ENCODE data around the gene IL19. TPM values are rescaled to one million over a fixed set of nuclear protein-coding genes. Genes with fewer than 3 reads are reported as not detected.
A peak's percentile ranks its signal among the peaks of the same experiment; 100 is the strongest.

The IL19 gene
- total and polyA plus RNA-seq, 9 of the 15 experiments (the other 6 are each of a cell fraction or from before 2014, with no cell fraction given): not detected

GRCh38 chr1:206890125-206891060, 119.8 kb downstream of the IL19 start (continued):
- peak; percentile 84 for TF ChIP-seq BHLHE40 (IDR thresholded peaks at IDR 0.05; ENCODE audit: low read length)
- TF ChIP-seq PHB (CRISPR knock-in tag; IDR thresholded peaks at IDR 0.05): no peak
- no peak for TF ChIP-seq CBX2 (IDR thresholded peaks at IDR 0.05; ENCODE audit: insufficient read depth, low read length, poor library complexity, severe bottlenecking)
- peak; percentile 83 for TF ChIP-seq MEF2D (tag; conservative IDR thresholded peaks at IDR 0.05; ENCODE audit: low read depth)
- TF ChIP-seq RAD21 (CRISPR knock-in tag; conservative IDR thresholded peaks at IDR 0.05 in 1 of 2, IDR thresholded peaks at IDR 0.05 in 1 of 2): no peak
- no peak for TF ChIP-seq MITF (IDR thresholded peaks at IDR 0.05)
- peak; percentile 60; the same call in 1 of the 2 replicates for TF ChIP-seq DIDO1 (tag; IDR thresholded peaks at IDR 0.05; ENCODE audit: low read depth)
- no peak for TF ChIP-seq SMAD4 (CRISPR knock-in tag; conservative IDR thresholded peaks at IDR 0.05)
- no peak for TF ChIP-seq POU5F1 (IDR thresholded peaks at IDR 0.05; ENCODE audit: borderline replicate concordance, low read depth, low read length, partially characterized antibody)
- TF ChIP-seq THRAP3 (IDR thresholded peaks at IDR 0.05; ENCODE audit: borderline replicate concordance): no peak
- TF ChIP-seq ZNF584 (CRISPR knock-in tag; IDR thresholded peaks at IDR 0.05; ENCODE audit: low read depth): peak; percentile 74; the same call in 1 of the 2 replicates
- peak; percentile 61 for TF ChIP-seq HES1 (IDR thresholded peaks at IDR 0.05; ENCODE audit: low read depth)
- TF ChIP-seq TRIM28 (IDR thresholded peaks at IDR 0.05): no peak
- TF ChIP-seq ZC3H8 (IDR thresholded peaks at IDR 0.05): no peak
- TF ChIP-seq ESRRB (CRISPR knock-in tag; IDR thresholded peaks at IDR 0.05; ENCODE audit: borderline replicate concordance): no peak
- TF ChIP-seq ZNF232 (CRISPR knock-in tag; IDR thresholded peaks at IDR 0.05): no peak
- TF ChIP-seq ARID4B (CRISPR knock-in tag; IDR thresholded peaks at IDR 0.05): no peak
- no peak for TF ChIP-seq ATF1 (CRISPR knock-in tag; IDR thresholded peaks at IDR 0.05)
- TF ChIP-seq ATF1 (tag; IDR thresholded peaks at IDR 0.05): peak; percentile 79
- TF ChIP-seq TEAD2 (tag; IDR thresholded peaks at IDR 0.05): no peak
- TF ChIP-seq EWSR1 (IDR thresholded peaks at IDR 0.05; ENCODE audit: borderline replicate concordance, low read depth, partially characterized antibody): no peak
- no peak for TF ChIP-seq ZNF830 (CRISPR knock-in tag; IDR thresholded peaks at IDR 0.05)
- TF ChIP-seq CSDE1 (IDR thresholded peaks at IDR 0.05): no peak

Data from K562 (cell line).